HG03457 (cell line): Measurements from ENCODE around the gene WDR89.
"Not testable (repeated sequence)": the region's sequence is repeated elsewhere in the genome, so short reads cannot be mapped to it uniquely, and the experiment has no call there.

Source experiments
- ATAC-seq: cut with Tn5 transposase; IDR thresholded peaks from one replicate; pipeline ENCODE4 v1.9.1; 2021; ENCODE audit warnings: moderate number of reproducible peaks; ENCODE audit not compliant: unreplicated experiment

The WDR89 gene

GRCh38 chr14:63641473-63642228 lies at the start of gene WDR89:
Gene WDR89 (minus strand): TSS chr14:63641871. CDS start chr14:63599942, 41,929 bp downstream.
- peak; percentile 77 for ATAC-seq

- no peak for ATAC-seq
Observed at GRCh38 chr14:63689132-63689531, 47.5 kb upstream of the WDR89 start.

GRCh38 chr14:63686926-63687325 lies 45.3 kb upstream of the WDR89 start:
- no peak for ATAC-seq

GRCh38 chr14:63685401-63685800 lies 43.7 kb upstream of the WDR89 start:
- no peak for ATAC-seq

GRCh38 chr14:63682727-63683593 lies 41.3 kb upstream of the WDR89 start:
- ATAC-seq: no peak

- no peak for ATAC-seq
Observed at GRCh38 chr14:63678536-63678935, 36.9 kb upstream of the WDR89 start.

- ATAC-seq: no peak
Observed at GRCh38 chr14:63677891-63678379, 36.3 kb upstream of the WDR89 start.

GRCh38 chr14:63676615-63677014 lies 34.9 kb upstream of the WDR89 start:
- no peak for ATAC-seq

- no peak for ATAC-seq
Observed at GRCh38 chr14:63673886-63674497, 32.3 kb upstream of the WDR89 start.

- ATAC-seq: no peak
Observed at GRCh38 chr14:63673255-63673654, 31.6 kb upstream of the WDR89 start.

GRCh38 chr14:63672417-63673180 lies 30.9 kb upstream of the WDR89 start:
- peak; percentile 63 for ATAC-seq

GRCh38 chr14:63671987-63672386 lies 30.3 kb upstream of the WDR89 start:
- ATAC-seq: peak; percentile 8

- peak; percentile 45 for ATAC-seq
Observed at GRCh38 chr14:63670692-63671091, 29.0 kb upstream of the WDR89 start.

GRCh38 chr14:63666335-63666734 lies 24.7 kb upstream of the WDR89 start:
- no peak for ATAC-seq

GRCh38 chr14:63663428-63664341 lies 22.0 kb upstream of the WDR89 start:
- no peak for ATAC-seq

GRCh38 chr14:63662776-63663175 lies 21.1 kb upstream of the WDR89 start:
- ATAC-seq: no peak

- ATAC-seq: not testable (repeated sequence)
Observed at GRCh38 chr14:63661881-63662280, 20.2 kb upstream of the WDR89 start.

GRCh38 chr14:63659726-63660125 lies 18.1 kb upstream of the WDR89 start:
- ATAC-seq: no peak

- ATAC-seq: no peak
Observed at GRCh38 chr14:63656194-63656593, 14.5 kb upstream of the WDR89 start.

GRCh38 chr14:63654936-63655335 lies 13.3 kb upstream of the WDR89 start:
- no peak for ATAC-seq
